ACC112 (cell line): Measurements from ENCODE around the gene SLC2A6.

ENCODE experiments used
- H2AFZ ChIP-seq: fragments of 200-600 bp; sonication (generic); one replicate; pipeline ENCODE4 v1.6.0; 2017; ENCODE audit warnings: antibody characterized with exemption, low read length; ENCODE audit not compliant: unreplicated experiment
- H3K27ac ChIP-seq: fragments of 200-600 bp; sonication (generic); 2 replicates; pipeline ENCODE4 v1.5.1; 2014; ENCODE audit warnings: low read depth, mild to moderate bottlenecking, antibody characterized with exemption, low read length, moderate library complexity
- H3K27me3 ChIP-seq: fragments of 200-600 bp; sonication (generic); 2 replicates; pipeline ENCODE4 v1.6.1; 2014; ENCODE audit warnings: mild to moderate bottlenecking, antibody characterized with exemption, low read length, moderate library complexity, mixed read lengths; ENCODE audit not compliant: insufficient read depth
- H3K36me3 ChIP-seq: fragments of 200-600 bp; sonication (generic); 2 replicates; pipeline ENCODE4 v1.6.1; 2016; ENCODE audit warnings: mild to moderate bottlenecking, antibody characterized with exemption, low read length, moderate library complexity, mixed read lengths; ENCODE audit not compliant: insufficient read depth
- H3K4me1 ChIP-seq: fragments of 200-600 bp; sonication (generic); one replicate; pipeline ENCODE4 v1.6.1; 2016; ENCODE audit warnings: low read length, mixed read lengths; ENCODE audit not compliant: insufficient read depth, unreplicated experiment, control insufficient read depth
- H3K4me3 ChIP-seq: fragments of 200-600 bp; sonication (generic); 2 replicates; pipeline ENCODE4 v1.5.1; 2014; ENCODE audit warnings: mild to moderate bottlenecking, low read depth, low read length
- H3K79me2 ChIP-seq: fragments of 200-600 bp; sonication (generic); one replicate; pipeline ENCODE4 v1.6.0; 2016; ENCODE audit warnings: low read length; ENCODE audit not compliant: control insufficient read depth, unreplicated experiment, insufficient read depth

SLC2A6 gene, protein sequence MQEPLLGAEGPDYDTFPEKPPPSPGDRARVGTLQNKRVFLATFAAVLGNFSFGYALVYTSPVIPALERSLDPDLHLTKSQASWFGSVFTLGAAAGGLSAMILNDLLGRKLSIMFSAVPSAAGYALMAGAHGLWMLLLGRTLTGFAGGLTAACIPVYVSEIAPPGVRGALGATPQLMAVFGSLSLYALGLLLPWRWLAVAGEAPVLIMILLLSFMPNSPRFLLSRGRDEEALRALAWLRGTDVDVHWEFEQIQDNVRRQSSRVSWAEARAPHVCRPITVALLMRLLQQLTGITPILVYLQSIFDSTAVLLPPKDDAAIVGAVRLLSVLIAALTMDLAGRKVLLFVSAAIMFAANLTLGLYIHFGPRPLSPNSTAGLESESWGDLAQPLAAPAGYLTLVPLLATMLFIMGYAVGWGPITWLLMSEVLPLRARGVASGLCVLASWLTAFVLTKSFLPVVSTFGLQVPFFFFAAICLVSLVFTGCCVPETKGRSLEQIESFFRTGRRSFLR

DNA sequence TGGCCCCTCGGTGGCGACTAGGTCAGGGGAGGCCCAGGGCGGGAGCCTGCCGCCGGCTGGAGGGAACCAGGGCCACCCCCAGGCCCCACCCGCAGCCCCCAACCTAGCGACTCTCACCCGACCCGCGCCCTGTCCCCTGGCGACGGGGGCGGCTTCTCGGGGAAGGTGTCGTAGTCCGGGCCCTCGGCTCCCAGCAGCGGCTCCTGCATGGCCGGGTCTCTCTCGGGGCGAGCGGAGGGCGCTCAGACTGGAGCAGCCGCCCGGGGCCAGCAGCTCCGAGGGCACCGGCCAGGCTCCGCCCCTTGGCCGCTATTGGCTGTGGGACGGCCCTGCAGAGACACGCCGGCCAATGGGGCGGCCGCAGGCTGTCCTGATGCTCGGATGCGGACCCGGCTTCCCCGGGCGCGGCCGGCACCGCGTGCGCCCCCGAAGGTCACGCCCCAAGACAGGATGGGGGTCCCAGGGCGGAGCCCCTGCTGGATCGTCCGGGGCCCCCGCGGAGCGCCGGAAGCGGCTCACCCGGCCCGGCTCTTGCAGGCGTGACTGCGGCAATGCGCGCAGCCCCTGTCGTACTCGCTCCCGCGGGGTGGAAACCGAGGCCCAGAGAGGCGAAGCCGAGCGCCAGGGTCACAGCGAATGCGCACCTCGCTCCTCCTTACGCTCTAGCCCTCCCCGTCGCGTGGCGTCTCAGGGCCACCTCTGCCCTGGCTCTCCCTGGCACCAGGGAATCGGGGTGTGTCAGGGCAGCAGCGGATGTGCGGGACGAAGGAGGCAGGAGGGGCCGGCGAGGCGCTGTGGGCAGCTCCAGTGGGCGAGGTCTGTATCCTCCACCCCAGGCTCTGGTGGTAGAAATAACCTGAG, at the start of gene SLC2A6:
TSS of gene SLC2A6 (minus strand) at position 249 of the 861 bp plus-strand sequence. CDS start at position 209, 40 bp downstream.
- Histone ChIP-seq H3K27ac (peak within 1 kb of the TSS; percentile 47; the same call in 1 of the 2 replicates), H3K4me1 (peaks cover 28% of the 10 kb centered on the region), H3K4me3 (peak within 1 kb of the TSS; percentile 89), H3K79me2 (peaks cover 25% of the 10 kb centered on the region), H3K27me3 (no peaks in the 10 kb centered on the region), H3K36me3 (peaks cover 4% of the 10 kb centered on the region; the same call in 1 of the 2 replicates), H2AFZ (peak within 1 kb of the TSS; percentile 87)

DNA sequence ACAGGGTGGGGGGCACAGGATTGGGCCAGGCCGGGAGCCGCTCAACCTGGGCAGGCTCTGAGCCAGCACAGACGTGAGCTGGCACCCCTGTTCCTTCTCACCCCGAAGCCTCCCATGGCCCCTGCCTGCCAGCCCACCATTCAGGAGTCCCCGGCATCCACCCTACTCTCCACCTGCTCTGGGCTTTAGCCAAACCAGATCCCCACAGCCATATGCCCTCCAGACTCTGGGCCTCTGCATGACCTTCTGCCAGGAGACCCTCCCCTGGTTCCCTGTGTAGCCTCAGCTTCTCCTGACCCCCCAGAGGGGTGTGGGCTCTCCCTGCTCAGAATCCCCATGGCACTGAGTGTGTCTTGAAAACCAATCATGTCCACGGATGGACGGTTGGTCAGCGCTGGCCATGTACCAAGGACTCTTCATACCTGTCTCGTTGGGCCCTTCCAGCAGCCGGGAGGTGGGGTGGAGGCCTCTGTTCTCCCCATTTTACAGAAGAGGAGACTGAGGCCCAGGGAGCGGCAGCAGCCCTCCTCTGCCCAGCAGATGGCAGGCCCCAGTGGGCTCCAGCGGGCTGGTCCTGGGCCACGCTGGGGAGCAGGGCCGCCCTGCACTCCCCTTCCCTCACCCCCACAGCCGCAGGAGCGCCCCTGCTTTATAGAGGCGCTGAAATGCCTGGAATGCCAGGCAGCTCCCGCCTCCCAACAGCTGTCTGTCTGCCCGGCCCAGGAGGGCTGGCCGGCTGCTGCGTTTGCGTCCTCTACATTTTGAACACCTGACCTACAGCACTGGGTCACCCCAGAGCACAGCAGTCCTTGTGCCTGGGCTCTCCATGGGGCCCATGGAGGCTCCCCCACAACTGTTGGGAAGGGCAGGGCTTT, 49.3 kb upstream of the SLC2A6 start:
- Histone ChIP-seq H3K79me2 (no peaks in the 10 kb centered on the region), H3K4me3 (no peak overlapping the region), H3K27me3 (peaks cover 38% of the 10 kb centered on the region), H3K36me3 (no peaks in the 10 kb centered on the region), H3K4me1 (no peaks in the 10 kb centered on the region), H2AFZ (no peak overlapping the region), H3K27ac (no peak overlapping the region)

DNA sequence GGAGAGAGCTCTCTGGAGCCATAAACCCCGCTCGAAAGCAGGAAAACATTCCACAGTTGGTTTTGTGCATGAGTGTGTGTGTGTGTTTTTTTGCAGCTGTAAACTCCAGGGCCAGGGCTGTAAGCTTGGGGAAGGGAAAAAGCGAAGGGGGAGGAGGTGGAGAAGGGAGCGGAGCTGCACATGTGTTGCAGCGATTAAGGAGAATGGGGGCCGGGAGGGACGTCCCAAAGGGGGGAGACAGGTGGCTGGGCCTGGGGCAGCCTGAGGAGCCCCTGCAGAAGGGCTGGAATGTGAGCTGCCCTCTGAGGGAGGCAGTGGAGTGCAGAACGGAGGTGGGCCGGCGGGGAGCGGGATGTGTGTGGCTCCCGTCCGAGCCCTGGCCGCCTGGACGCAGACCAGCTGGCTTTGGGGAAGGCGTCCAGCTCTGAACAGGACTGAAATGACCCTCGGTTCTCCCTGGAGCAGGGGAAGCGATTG, 48.6 kb upstream of the SLC2A6 start:
- Histone ChIP-seq H3K4me1 (no peaks in the 10 kb centered on the region), H3K27ac (no peak overlapping the region), H2AFZ (no peak overlapping the region), H3K4me3 (no peak overlapping the region), H3K27me3 (peaks cover 38% of the 10 kb centered on the region), H3K79me2 (no peaks in the 10 kb centered on the region), H3K36me3 (no peaks in the 10 kb centered on the region)

DNA sequence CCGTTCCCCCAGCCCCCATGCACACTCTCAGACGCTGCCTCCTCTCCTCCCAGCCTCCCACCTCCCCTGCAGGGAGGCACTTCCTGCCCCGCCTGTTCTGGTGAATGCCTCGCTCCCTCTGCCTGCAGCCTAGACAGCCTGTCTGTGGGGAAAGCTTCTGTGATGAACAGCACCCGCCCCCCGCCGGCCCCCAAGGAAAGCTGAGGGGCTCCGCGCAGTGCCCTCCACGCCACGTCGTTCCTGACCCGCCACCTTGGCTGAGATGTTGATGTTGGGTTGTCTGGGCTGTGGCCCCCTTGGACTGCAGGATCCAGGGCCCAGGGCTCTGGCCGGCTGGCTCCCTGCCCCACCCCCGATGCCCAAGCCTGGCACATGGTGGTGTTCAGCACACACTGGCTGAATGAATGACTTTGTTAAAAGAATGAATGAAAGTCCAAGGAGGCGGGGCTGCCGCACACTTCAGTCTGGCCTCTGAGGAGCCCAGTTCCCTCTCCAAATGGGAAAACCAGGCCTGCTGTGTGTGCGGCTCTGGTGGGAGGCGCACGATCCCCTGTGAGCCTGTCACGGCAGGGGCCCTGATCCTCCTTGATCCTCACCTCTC, 47.9 kb upstream of the SLC2A6 start:
- H3K27me3 ChIP-seq: peaks cover 38% of the 10 kb centered on the region

DNA sequence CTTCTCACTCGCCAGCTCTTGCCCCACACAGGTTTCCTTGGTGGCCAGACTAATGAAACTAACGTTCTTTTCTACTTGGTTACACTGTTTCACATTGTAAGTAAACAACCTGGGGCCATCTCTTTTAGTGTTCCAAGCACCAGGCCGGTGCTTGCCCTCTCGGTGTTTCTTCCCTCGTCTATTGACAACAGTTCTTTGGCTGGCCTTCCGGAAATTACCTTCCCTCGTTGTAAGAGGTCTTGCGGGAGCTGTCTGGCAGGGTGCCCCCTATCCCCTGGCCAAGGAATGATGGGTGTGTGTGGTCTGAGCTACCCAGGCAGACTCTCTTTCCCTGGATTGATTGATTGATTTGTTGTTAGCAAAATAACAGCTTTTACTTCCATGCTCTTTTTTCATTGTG, 46.8 kb upstream of the SLC2A6 start:
- Histone ChIP-seq H3K36me3 (no peaks in the 10 kb centered on the region), H3K4me3 (no peak overlapping the region), H3K79me2 (no peaks in the 10 kb centered on the region), H3K27me3 (peaks cover 38% of the 10 kb centered on the region), H2AFZ (no peak overlapping the region), H3K27ac (no peak overlapping the region), H3K4me1 (no peaks in the 10 kb centered on the region)

More for the DNA sequence above, 47.9 kb upstream of the SLC2A6 start:
- H3K79me2 ChIP-seq: no peaks in the 10 kb centered on the region
- no peaks in the 10 kb centered on the region for H3K4me1 ChIP-seq
- no peak overlapping the region for H3K4me3 ChIP-seq
- H3K27ac ChIP-seq: no peak overlapping the region
- H2AFZ ChIP-seq: no peak overlapping the region
- H3K36me3 ChIP-seq: no peaks in the 10 kb centered on the region

DNA sequence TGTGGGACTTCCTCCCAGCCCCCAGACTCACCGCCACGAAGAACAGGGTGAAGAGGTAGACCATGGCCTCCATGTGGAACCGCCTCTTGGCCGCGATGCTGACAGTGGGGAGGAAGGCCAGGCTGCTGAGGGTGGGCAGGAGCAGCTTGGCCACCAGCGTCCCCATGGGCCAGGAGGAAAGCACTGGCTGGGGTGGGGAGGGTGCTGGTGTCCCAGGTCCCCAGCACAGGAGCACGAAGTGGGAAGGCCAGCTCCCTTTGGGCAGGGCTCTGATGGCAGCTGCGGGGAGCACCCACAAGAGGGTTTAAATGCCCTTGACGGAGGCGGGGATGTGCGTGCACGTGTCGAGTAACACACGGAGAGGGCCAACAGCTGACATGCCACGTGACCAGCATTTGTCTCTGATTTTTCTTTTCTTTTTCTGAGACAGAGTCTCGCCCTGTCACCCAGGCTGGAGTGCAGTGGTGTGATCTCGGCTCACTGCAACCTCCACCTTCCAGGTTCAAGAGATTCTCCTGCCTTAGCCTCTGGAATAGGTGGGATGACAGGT, 45.9 kb upstream of the SLC2A6 start, which contains the start of gene MYMK:
TSS of gene MYMK (minus strand) at position 281 of the 550 bp plus-strand sequence. CDS start at position 166, 115 bp downstream.
- H2AFZ ChIP-seq: no peak within 1 kb of the TSS
- H3K4me3 ChIP-seq: no peak within 1 kb of the TSS
- H3K27me3 ChIP-seq: peaks cover 31% of the 10 kb centered on the region
- no peaks in the 10 kb centered on the region for H3K4me1 ChIP-seq
- H3K79me2 ChIP-seq: no peaks in the 10 kb centered on the region
- no peaks in the 10 kb centered on the region for H3K36me3 ChIP-seq
- no peak within 1 kb of the TSS for H3K27ac ChIP-seq

DNA sequence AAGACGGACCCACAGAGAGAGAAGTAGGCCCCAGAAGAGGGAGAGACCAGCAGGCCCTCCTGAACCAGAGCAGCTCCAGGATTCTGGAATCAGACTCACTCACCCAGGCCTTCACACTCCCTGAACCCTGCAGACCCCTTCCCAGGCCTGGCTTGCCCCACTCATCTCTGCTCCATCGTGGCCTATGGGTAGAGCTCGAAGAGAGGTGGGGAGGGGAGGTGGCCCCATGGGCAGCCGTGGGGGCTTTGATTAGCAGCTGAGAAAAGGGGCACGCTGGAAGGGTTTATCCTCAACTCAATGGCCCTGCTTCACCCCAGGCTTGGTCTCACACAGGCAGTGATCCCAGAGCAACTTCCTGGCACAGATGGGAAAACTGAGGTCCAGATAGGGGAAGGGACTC, 45.2 kb upstream of the SLC2A6 start:
- Histone ChIP-seq H3K27me3 (peaks cover 25% of the 10 kb centered on the region), H3K36me3 (no peaks in the 10 kb centered on the region), H3K4me1 (no peaks in the 10 kb centered on the region), H2AFZ (no peak overlapping the region), H3K4me3 (no peak overlapping the region), H3K79me2 (no peaks in the 10 kb centered on the region), H3K27ac (no peak overlapping the region)

DNA sequence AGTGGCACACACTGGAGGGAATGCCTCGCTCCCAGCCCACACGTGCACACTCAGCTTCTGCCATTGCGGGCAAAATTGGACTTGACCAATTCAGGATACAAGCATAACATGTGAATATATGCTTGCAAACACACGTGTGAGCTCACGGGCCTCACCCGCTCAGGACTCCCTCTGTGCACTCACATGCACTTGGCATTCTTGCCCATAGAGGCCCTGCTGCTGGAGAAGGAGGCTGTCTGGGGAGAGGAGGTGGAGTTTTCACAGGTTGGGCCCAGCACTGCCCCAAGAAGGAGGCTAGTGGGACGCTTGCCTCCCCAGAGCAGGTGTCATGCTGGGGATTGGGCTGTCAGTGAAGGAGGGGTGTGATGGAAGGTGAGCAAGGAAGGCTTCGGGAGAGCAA, 44.2 kb upstream of the SLC2A6 start:
- no peaks in the 10 kb centered on the region for H3K79me2 ChIP-seq
- no peaks in the 10 kb centered on the region for H3K36me3 ChIP-seq
- no peak overlapping the region for H3K27ac ChIP-seq
- H2AFZ ChIP-seq: no peak overlapping the region
- H3K4me3 ChIP-seq: no peak overlapping the region
- H3K4me1 ChIP-seq: no peaks in the 10 kb centered on the region
- H3K27me3 ChIP-seq: peaks cover 14% of the 10 kb centered on the region

DNA sequence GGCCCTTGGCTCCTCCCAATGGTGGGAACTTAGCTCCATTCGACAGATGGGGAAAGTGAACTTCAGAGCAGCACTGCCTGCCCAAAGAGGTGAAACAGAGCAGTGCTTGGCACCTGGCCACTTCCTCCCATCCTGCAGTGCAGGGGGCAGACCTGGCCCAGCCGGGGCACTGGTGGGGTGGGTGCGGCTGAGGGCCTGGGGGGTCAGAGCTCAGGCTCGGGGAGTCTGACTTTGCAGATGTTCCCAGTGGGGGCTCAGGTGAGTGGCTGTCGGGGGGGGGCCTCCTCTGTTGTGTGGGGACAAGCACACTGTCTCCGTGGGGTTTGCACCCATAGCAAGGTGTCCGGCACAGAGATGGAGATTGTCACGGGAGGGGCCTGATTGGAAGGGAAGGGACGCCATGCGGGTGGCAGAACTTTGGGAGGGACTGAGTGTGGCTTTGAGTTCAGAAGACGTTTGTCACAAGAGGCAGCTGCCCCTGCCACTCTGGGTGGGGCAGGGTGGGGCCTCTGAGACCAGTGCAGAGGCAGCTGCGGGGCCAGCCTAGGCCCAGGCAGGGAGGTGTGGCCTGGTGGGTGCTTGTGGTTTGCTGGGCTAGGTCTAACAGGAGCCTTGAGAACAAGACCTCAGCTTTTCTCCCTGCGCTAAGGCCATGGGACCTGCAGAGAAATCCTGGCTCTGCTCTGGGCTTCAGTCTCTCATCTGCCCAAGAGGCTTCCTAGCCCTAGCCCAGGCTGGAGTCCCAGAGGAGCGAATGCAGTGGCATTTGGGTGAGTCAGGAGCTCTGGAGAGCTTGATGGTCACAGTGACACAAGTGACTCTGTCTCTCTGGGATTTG, 43.4 kb upstream of the SLC2A6 start:
- Histone ChIP-seq H2AFZ (no peak overlapping the region), H3K27ac (no peak overlapping the region), H3K36me3 (no peaks in the 10 kb centered on the region), H3K79me2 (no peaks in the 10 kb centered on the region), H3K27me3 (peaks cover 6% of the 10 kb centered on the region; the same call in 1 of the 2 replicates), H3K4me1 (no peaks in the 10 kb centered on the region), H3K4me3 (no peak overlapping the region)
